Diencephalon (tissue), 1 donor: ENCODE results near the gene KIR3DL3. TPM values are rescaled to one million over a fixed set of nuclear protein-coding genes. Genes with fewer than 3 reads are reported as not detected.

ENCODE experiments used
- small RNA-seq: library from RNA; depleted of rRNA; stranded (forward); fragments of <200 nt; gene quantifications from one replicate; pipeline ENCODE3, GENCODE V24; 2014
- total RNA-seq: library from RNA; depleted of rRNA; stranded (reverse); fragments of >200 nt; gene quantifications from one replicate; pipeline ENCODE4 v1.2.3, GENCODE V29; 2014

The KIR3DL3 gene
- total RNA-seq = not detected

DNA sequence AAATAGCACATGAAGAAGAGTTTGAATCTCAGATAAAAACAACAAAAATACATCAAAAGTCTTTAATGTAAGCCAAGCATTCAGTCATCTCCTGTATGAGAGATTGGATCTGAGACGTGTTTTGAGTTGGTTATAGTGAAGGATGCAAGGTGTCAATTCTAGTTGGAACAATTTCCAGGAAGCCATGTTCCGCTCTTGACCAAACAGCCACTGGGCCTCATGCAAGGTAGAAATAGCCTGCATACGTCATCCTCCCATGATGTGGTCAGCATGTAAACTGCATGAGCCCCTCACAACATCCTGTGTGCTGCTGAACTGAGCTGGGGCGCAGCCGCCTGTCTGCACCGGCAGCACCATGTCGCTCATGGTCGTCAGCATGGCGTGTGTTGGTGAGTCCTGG, at the start of gene KIR3DL3:
Gene KIR3DL3 (plus strand): TSS at position 301 of the 400 bp plus-strand sequence. CDS start 55 bp downstream, at position 356.

DNA sequence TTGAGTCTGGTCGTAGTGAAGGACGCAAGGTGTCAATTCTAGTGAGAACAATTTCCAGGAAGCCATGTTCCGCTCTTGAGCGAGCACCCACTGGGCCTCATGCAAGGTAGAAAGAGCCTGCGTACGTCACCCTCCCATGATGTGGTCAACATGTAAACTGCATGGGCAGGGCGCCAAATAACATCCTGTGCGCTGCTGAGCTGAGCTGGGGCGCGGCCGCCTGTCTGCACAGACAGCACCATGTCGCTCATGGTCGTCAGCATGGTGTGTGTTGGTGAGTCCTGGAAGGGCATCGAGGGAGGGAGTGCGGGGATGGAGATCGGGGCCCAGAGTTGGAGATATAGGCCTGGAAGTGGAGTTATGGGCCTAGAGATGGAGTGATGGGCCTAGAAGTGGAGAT, 14.1 kb downstream of the KIR3DL3 start, which contains the start of gene KIR2DL3:
Gene KIR2DL3 (plus strand): TSS at position 208 of the 400 bp plus-strand sequence. CDS start 33 bp downstream, at position 241.

DNA sequence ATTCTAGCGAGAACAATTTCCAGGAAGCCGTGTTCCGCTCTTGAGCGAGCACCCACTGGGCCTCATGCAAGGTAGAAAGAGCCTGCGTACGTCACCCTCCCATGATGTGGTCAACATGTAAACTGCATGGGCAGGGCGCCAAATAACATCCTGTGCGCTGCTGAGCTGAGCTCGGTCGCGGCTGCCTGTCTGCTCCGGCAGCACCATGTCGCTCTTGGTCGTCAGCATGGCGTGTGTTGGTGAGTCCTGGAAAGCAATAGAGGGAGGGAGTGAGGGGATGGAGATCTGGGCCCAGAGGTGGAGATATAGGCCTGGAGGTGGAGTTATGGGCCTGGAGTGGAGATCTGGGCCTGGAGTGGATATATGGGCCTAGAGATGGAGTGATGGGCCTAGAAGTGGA, 45.4 kb downstream of the KIR3DL3 start, which contains the start of gene KIR2DL1:
Gene KIR2DL1 (plus strand): TSS at position 148 of the 400 bp plus-strand sequence. CDS start 58 bp downstream, at position 206.

Small RNAs within 50 kb of the gene (small RNA-seq; reads per million reads assigned to genes)
- not detected for gene AC245128.2
- gene KIR3DP1 = not detected

Other genes starting within 250 kb of the KIR3DL3 start
- not detected for gene LAIR2, start 221.6 kb upstream of the KIR3DL3 start, total RNA-seq
- gene LILRA2, start 150.7 kb upstream of the KIR3DL3 start, total RNA-seq = 0.46 TPM
- gene LILRA1, start 130.8 kb upstream of the KIR3DL3 start, total RNA-seq = 0.23 TPM
- 0.46 TPM for gene LILRB1, start 94.0 kb upstream of the KIR3DL3 start, total RNA-seq
- gene LILRB4, start 61.5 kb upstream of the KIR3DL3 start, total RNA-seq = 2.3 TPM
- not detected for gene KIR2DL3, start 14.1 kb downstream of the KIR3DL3 start, total RNA-seq
- gene KIR2DL1, start 45.4 kb downstream of the KIR3DL3 start, total RNA-seq = not detected
- not detected for gene KIR2DL4, start 79.2 kb downstream of the KIR3DL3 start, total RNA-seq
- gene KIR3DL1, start 92.0 kb downstream of the KIR3DL3 start, total RNA-seq = not detected
- not detected for gene KIR2DS4, start 108.2 kb downstream of the KIR3DL3 start, total RNA-seq
- gene KIR3DL2, start 126.0 kb downstream of the KIR3DL3 start, total RNA-seq = not detected
- gene FCAR, start 149.8 kb downstream of the KIR3DL3 start, total RNA-seq = 0.92 TPM
- gene NCR1, start 181.7 kb downstream of the KIR3DL3 start, total RNA-seq = not detected
- not detected for gene NLRP7, start 223.1 kb downstream of the KIR3DL3 start, total RNA-seq
- gene NLRP2, start 241.9 kb downstream of the KIR3DL3 start, total RNA-seq = 12.7 TPM